SK-N-SH (cell line): Measurements from ENCODE around the gene PARD6A. TPM values are rescaled to one million over a fixed set of nuclear protein-coding genes. Genes with fewer than 3 reads are reported as not detected.

Source experiments
- CTCF ChIA-PET: fragments of 300-600, 350-600 bp; formaldehyde crosslinking; extraction: SDS; loops from one replicate; lab custom pipeline; 2021; lab: Yijun Ruan, JAX
- POLR2A ChIA-PET: fragments of 350-600 bp; sonication (Branson Sonifier 250); formaldehyde crosslinking; extraction: SDS; loops from one replicate; lab custom pipeline; 2020; ENCODE audit warnings: antibody characterized with exemption, inconsistent platforms; lab: Yijun Ruan, JAX
- DNase-seq: peaks from one replicate; pipeline ENCODE4 v3.0.0; 2012
- H2AFZ ChIP-seq: fragments of 200-600 bp; sonication (generic); 2 replicates; pipeline ENCODE4 v1.8.1; 2016; ENCODE audit warnings: antibody characterized with exemption, mild to moderate bottlenecking, low read depth
- H3F3A ChIP-seq: fragments of 200-600 bp; sonication (generic); replicated peaks from 2 replicates; pipeline ENCODE3; 2016; ENCODE audit warnings: antibody characterized with exemption, mild to moderate bottlenecking; ENCODE audit not compliant: insufficient read depth
- H3K27ac ChIP-seq, 2 experiments: fragments of 200-500 bp in 1 of 2; fragments of 200-600 bp in 1 of 2; sonication (Bioruptor generic) in 1 of 2; sonication (generic), shearing (Covaris generic) in 1 of 2; 2 replicates each; pipeline versions ENCODE4 v1.5.1 to v1.6.1; 2014 to 2016; ENCODE audit warnings: low read depth in 2 of 2, inconsistent platforms in 1 of 2, low read length in 1 of 2, mild to moderate bottlenecking in 1 of 2, mixed read lengths in 1 of 2
- H3K27me3 ChIP-seq: fragments of 200-600 bp; sonication (generic), shearing (Covaris generic); 2 replicates; pipeline ENCODE4 v1.6.1; 2016; ENCODE audit warnings: mixed run types; ENCODE audit not compliant: insufficient read depth
- H3K36me3 ChIP-seq, 2 experiments: fragments of 200-500 bp in 1 of 2; fragments of 200-600 bp in 1 of 2; sonication (Bioruptor generic) in 1 of 2; sonication (generic) in 1 of 2; replicated peaks in 1 of 2; 2 replicates each; pipeline versions ENCODE3 to v1.5.1; 2014 to 2016; ENCODE audit warnings: low read length in 1 of 2, mild to moderate bottlenecking in 1 of 2; ENCODE audit not compliant: insufficient read depth in 2 of 2, control insufficient read depth in 1 of 2
- H3K4me1 ChIP-seq, 2 experiments: fragments of 200-500 bp in 1 of 2; fragments of 200-600 bp in 1 of 2; sonication (Bioruptor generic) in 1 of 2; sonication (generic), shearing (Covaris generic) in 1 of 2; 2 replicates each; pipeline versions ENCODE4 v1.5.1 to v1.6.1; 2014 to 2016; ENCODE audit warnings: low read depth in 1 of 2, low read length in 1 of 2, mixed run types in 1 of 2; ENCODE audit not compliant: insufficient read depth in 2 of 2, control insufficient read depth in 1 of 2
- H3K4me2 ChIP-seq: fragments of 200-600 bp; sonication (generic), shearing (Covaris generic); 2 replicates; pipeline ENCODE4 v1.6.1; 2017; ENCODE audit warnings: mixed run types
- H3K4me3 ChIP-seq, 2 experiments: fragments of 200-500 bp in 1 of 2; fragments of 200-600 bp in 1 of 2; sonication (Bioruptor generic) in 1 of 2; sonication (generic), shearing (Covaris generic) in 1 of 2; 2 replicates each; pipeline versions ENCODE4 v1.5.1 to v1.8.1; 2014 to 2016; ENCODE audit warnings: low read depth in 2 of 2, inconsistent platforms in 1 of 2, low read length in 1 of 2, mild to moderate bottlenecking in 1 of 2, mixed read lengths in 1 of 2, moderate library complexity in 1 of 2
- H3K79me2 ChIP-seq: fragments of 200-600 bp; sonication (generic); 2 replicates; pipeline ENCODE4 v1.8.1; 2017; ENCODE audit warnings: mild to moderate bottlenecking; ENCODE audit not compliant: insufficient read depth
- H3K9ac ChIP-seq: fragments of 200-600 bp; sonication (generic); 2 replicates; pipeline ENCODE4 v1.6.1; 2017; ENCODE audit warnings: mixed run types
- H3K9me2 ChIP-seq: fragments of 200-600 bp; sonication (generic); 2 replicates; pipeline ENCODE4 v1.6.1; 2017; ENCODE audit warnings: mixed run types
- H3K9me3 ChIP-seq: fragments of 200-600 bp; sonication (generic); 2 replicates; pipeline ENCODE4 v1.6.1; 2017; ENCODE audit warnings: mixed run types, mild to moderate bottlenecking, moderate library complexity
- H4K20me1 ChIP-seq: fragments of 200-600 bp; sonication (generic); 2 replicates; pipeline ENCODE4 v1.6.1; 2017; ENCODE audit warnings: mild to moderate bottlenecking, mixed run types; ENCODE audit not compliant: insufficient read depth
- CHD2 ChIP-seq: fragments of 150-350 bp; IDR thresholded peaks from 2 replicates; pipeline ENCODE4 v1.6.1; 2018; ENCODE audit warnings: low read length; ENCODE audit not compliant: partially characterized antibody
- ELF1 ChIP-seq: IDR thresholded peaks from 2 replicates; pipeline ENCODE4 v1.4.0; 2012
- EP300 ChIP-seq, 2 experiments: IDR thresholded peaks; 2 replicates each; pipeline versions ENCODE4 v1.4.0 to v1.6.1; 2012; ENCODE audit warnings: borderline replicate concordance in 1 of 2, low read depth in 1 of 2, low read length in 1 of 2
- FOSL2 ChIP-seq: IDR thresholded peaks from 2 replicates; pipeline ENCODE4 v1.4.0; 2012; ENCODE audit warnings: low read depth, mild to moderate bottlenecking, moderate library complexity, borderline replicate concordance
- FOXJ3 ChIP-seq: sonication (generic); formaldehyde crosslinking; IDR thresholded peaks from 2 replicates; pipeline ENCODE4 v1.5.1; 2020; ENCODE audit warnings: mild to moderate bottlenecking, missing genetic modification reagents
- GABPA ChIP-seq: IDR thresholded peaks from 2 replicates; pipeline ENCODE4 v1.4.0; 2012; ENCODE audit warnings: low read depth, mild to moderate bottlenecking
- GATA2 ChIP-seq: sonication (generic); formaldehyde crosslinking; IDR thresholded peaks from 2 replicates; pipeline ENCODE4 v1.5.0; 2020; ENCODE audit warnings: mild to moderate bottlenecking, missing genetic modification reagents
- MXI1 ChIP-seq: IDR thresholded peaks from 2 replicates; pipeline ENCODE4 v1.6.1; 2012; ENCODE audit warnings: mild to moderate bottlenecking, low read depth, low read length, improper control_type of control experiment
- NRF1 ChIP-seq: IDR thresholded peaks from 2 replicates; pipeline ENCODE4 v1.6.1; 2012; ENCODE audit warnings: low read depth, mild to moderate bottlenecking, low read length
- POLR2AphosphoS5 ChIP-seq: IDR thresholded peaks from 2 replicates; pipeline ENCODE4 v1.6.1; 2012; ENCODE audit warnings: low read depth, low read length
- RCOR1 ChIP-seq: fragments of 150-350 bp; IDR thresholded peaks from 2 replicates; pipeline ENCODE4 v1.6.1; 2017; ENCODE audit warnings: antibody characterized with exemption, low read length
- RFX5 ChIP-seq: IDR thresholded peaks from 2 replicates; pipeline ENCODE4 v1.6.1; 2012; ENCODE audit warnings: mild to moderate bottlenecking, improper control_type of control experiment, low read length
- RXRA ChIP-seq: IDR thresholded peaks from 2 replicates; pipeline ENCODE4 v1.4.0; 2012; ENCODE audit warnings: low read depth, mild to moderate bottlenecking, borderline replicate concordance
- SIN3A ChIP-seq: IDR thresholded peaks from 2 replicates; pipeline ENCODE4 v1.6.1; 2012; ENCODE audit warnings: low read depth, mild to moderate bottlenecking, low read length, moderate library complexity, borderline replicate concordance
- TCF12 ChIP-seq: IDR thresholded peaks from 2 replicates; pipeline ENCODE4 v1.4.0; 2012
- whole genome bisulfite sequencing: methylation state at CpG from one replicate; pipeline ENCODE4 v1.1.6; 2017; ENCODE audit warnings: low lambda C conversion rate; 5-methylcytosine and 5-hydroxymethylcytosine counted together
- polyA plus RNA-seq, 3 experiments: library from polyadenylated mRNA; depleted of rRNA; stranded (reverse); fragments of >200 nt; gene quantifications; 2 replicates each; pipeline ENCODE4 v1.2.3, GENCODE V29; 2012
- TF ChIP-seq, protein P1 (sequence below): IDR thresholded peaks from 2 replicates; pipeline ENCODE4 v1.4.0; 2012; ENCODE audit warnings: low read depth, borderline replicate concordance
- TF ChIP-seq, protein P2 (sequence below): fragments of 150-350 bp; IDR thresholded peaks from 2 replicates; pipeline ENCODE4 v1.6.1; 2016; ENCODE audit warnings: mild to moderate bottlenecking, low read depth, low read length
- TF ChIP-seq, protein P3 (sequence below): IDR thresholded peaks from 2 replicates; pipeline ENCODE4 v1.4.0; 2012; ENCODE audit warnings: low read depth

PARD6A gene
- polyA plus RNA-seq, 1 of the 3 experiments (the other 2 are of a cell fraction), result 9.0 TPM

DNA sequence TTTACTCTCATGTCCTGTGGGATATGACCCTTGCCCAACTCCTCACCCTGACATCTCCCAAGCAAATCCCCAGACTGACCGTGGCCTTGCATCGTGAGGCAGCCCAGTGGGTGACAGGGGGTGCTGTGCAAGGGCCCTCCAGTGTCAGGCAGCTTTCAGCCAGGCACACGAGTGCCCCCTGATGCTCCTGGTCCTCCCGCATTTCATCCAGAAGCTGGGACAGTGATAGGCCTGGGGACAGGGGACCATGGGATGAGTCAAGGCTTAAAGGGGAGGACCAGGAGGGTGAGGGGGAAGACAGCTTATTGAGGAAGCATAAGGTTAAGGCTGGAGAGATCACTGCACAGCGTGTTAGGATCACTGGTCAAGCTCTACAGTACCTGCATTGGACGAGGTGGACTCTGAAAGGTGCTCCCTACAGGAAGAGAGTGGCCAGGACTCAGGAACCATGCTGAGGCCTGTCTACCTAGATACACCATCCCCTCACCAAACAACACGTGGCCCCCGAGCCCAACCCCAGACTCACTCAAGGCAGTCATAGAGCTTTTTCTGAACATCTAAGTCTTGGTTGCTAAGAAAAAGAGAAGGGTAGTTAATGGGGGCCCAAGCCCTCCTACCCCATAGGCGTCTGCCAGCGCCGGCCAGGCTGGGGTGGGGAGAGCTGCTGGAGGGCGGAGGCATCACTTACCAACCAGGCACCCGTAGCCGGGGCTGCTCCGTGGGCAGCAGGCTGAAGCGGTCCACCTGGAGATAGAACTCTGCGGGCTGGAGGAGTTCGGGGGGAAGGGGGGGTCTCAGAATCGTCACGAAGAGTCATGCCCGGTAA is 1.7 kb upstream of the PARD6A start:
- TF ChIP-seq RXRA, result no peak
- no peak for TF ChIP-seq POLR2AphosphoS5
- TF ChIP-seq GABPA, result no peak
- TF ChIP-seq RCOR1, result no peak
- TF ChIP-seq, protein P1, sequence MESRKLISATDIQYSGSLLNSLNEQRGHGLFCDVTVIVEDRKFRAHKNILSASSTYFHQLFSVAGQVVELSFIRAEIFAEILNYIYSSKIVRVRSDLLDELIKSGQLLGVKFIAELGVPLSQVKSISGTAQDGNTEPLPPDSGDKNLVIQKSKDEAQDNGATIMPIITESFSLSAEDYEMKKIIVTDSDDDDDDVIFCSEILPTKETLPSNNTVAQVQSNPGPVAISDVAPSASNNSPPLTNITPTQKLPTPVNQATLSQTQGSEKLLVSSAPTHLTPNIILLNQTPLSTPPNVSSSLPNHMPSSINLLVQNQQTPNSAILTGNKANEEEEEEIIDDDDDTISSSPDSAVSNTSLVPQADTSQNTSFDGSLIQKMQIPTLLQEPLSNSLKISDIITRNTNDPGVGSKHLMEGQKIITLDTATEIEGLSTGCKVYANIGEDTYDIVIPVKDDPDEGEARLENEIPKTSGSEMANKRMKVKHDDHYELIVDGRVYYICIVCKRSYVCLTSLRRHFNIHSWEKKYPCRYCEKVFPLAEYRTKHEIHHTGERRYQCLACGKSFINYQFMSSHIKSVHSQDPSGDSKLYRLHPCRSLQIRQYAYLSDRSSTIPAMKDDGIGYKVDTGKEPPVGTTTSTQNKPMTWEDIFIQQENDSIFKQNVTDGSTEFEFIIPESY, result no peak
- no peak for TF ChIP-seq ELF1
- no peak for TF ChIP-seq TCF12
- TF ChIP-seq, protein P2, sequence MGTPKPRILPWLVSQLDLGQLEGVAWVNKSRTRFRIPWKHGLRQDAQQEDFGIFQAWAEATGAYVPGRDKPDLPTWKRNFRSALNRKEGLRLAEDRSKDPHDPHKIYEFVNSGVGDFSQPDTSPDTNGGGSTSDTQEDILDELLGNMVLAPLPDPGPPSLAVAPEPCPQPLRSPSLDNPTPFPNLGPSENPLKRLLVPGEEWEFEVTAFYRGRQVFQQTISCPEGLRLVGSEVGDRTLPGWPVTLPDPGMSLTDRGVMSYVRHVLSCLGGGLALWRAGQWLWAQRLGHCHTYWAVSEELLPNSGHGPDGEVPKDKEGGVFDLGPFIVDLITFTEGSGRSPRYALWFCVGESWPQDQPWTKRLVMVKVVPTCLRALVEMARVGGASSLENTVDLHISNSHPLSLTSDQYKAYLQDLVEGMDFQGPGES, result no peak
- no peak for TF ChIP-seq EP300 (IDR thresholded peaks at IDR 0.05; ENCODE audit: borderline replicate concordance in 1 of 2, low read depth in 1 of 2, low read length in 1 of 2)
- TF ChIP-seq FOXJ3 (CRISPR knock-in tag), result no peak
- no peak for TF ChIP-seq CHD2
- no peak for TF ChIP-seq SIN3A
- no peak for TF ChIP-seq GATA2 (CRISPR knock-in tag)
- TF ChIP-seq RFX5, result no peak
- TF ChIP-seq NRF1, result no peak
- TF ChIP-seq, protein P3, sequence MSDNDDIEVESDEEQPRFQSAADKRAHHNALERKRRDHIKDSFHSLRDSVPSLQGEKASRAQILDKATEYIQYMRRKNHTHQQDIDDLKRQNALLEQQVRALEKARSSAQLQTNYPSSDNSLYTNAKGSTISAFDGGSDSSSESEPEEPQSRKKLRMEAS, result no peak
- no peak for TF ChIP-seq MXI1
- TF ChIP-seq FOSL2, result no peak
- no peaks in the 10 kb centered on the region for H3K9me2 ChIP-seq
- no peaks in the 10 kb centered on the region for H3K27me3 ChIP-seq
- no peaks in the 10 kb centered on the region for H3K9me3 ChIP-seq
- ChIA-PET CTCF (interaction anchor here (0.6 to 18.3 kb wide), 12 partner anchors 9 to 165 kb away, joined by 3 to 246 read pairs (median 7); partner anchors contain the start of genes CARMIL2 and CTCF), POLR2A (interaction anchor here (1.4 kb wide), 1 partner anchor 12 kb away, joined by 6 read pairs; no protein-coding TSS in a partner anchor)
- peak overlapping the region; percentile 87 to 97 for H3K4me3 ChIP-seq
- peak overlapping the region in 1 of 2 experiments; percentile 16; a peak in 2 of 4 replicates for H3K27ac ChIP-seq
- peak overlapping the region; percentile 82 for H3K9ac ChIP-seq
- H3K4me2 ChIP-seq, result peak overlapping the region; percentile 93
- WGBS, result 60% methylated on average over 11 of the region's 21 CpGs
- no peak for DNase-seq
- 0 out of 2 replicates have a peak, but pooled peaks cover 3% of the 10 kb centered on the region for H4K20me1 ChIP-seq
- peak overlapping the region; percentile 81; the same call in 1 of the 2 replicates for H2AFZ ChIP-seq
- peaks cover 0 to 26% of the 10 kb centered on the region in 2 experiments for H3K36me3 ChIP-seq
- peaks cover 0 to 27% of the 10 kb centered on the region in 2 experiments; a peak in 1 of 4 replicates for H3K4me1 ChIP-seq
- H3K79me2 ChIP-seq, result peaks cover 17% of the 10 kb centered on the region
- peaks cover 15% of the 10 kb centered on the region for H3F3A ChIP-seq
